Thoracic aorta (tissue), 2 donors: ENCODE data around the gene PDZRN3. TPM values are rescaled to one million over a fixed set of nuclear protein-coding genes. Genes with fewer than 3 reads are reported as not detected.

Source experiments
- ATAC-seq: fragments of 150-250 bp; one replicate; pipeline ENCODE4 v1.8.0; 2017; ENCODE audit warnings: low read depth; ENCODE audit not compliant: insufficient number of reproducible peaks, low FRiP score
- DNase-seq: peaks from one replicate; pipeline ENCODE4 v3.0.0-alpha.2; 2020; ENCODE audit warnings: low spot score
- H3K27ac ChIP-seq, 2 donors: fragments of 200-600 bp; sonication (generic); 1 replicate in 1 of 2; 2 replicates in 1 of 2; pipeline ENCODE4 v1.5.1; 2016; ENCODE audit warnings: mild to moderate bottlenecking in 2 of 2, moderate library complexity in 2 of 2
- H3K27me3 ChIP-seq: fragments of 200-600 bp; sonication (generic); replicated peaks from 2 replicates; pipeline ENCODE4 v1.6.0; 2016; ENCODE audit warnings: mild to moderate bottlenecking; ENCODE audit not compliant: insufficient read depth
- H3K36me3 ChIP-seq: fragments of 200-600 bp; sonication (generic); one replicate; pipeline ENCODE4 v1.5.1; 2016
- H3K4me1 ChIP-seq, 2 donors: fragments of 200-600 bp; sonication (generic); 1 replicate in 1 of 2; 2 replicates in 1 of 2; pipeline versions ENCODE4 v1.5.1 to v1.6.0; 2016; ENCODE audit warnings: low read depth in 2 of 2, mild to moderate bottlenecking in 1 of 2; ENCODE audit not compliant: control insufficient read depth in 1 of 2
- H3K4me3 ChIP-seq: fragments of 200-600 bp; sonication (generic); 2 replicates; pipeline ENCODE4 v1.5.1; 2016; ENCODE audit warnings: mild to moderate bottlenecking
- H3K9me3 ChIP-seq: fragments of 200-600 bp; sonication (generic); 2 replicates; pipeline ENCODE4 v1.5.1; 2016
- total RNA-seq, 2 donors: library from RNA; depleted of rRNA; stranded (reverse); fragments of >200 nt; gene quantifications; one replicate each; pipeline versions ENCODE4 v1.1.0 to v1.2.3, GENCODE V29; 2016
- TF ChIP-seq, protein P1 (sequence below): fragments of 200-600 bp; sonication (generic); IDR thresholded peaks from one replicate; pipeline ENCODE4 v1.5.1; 2019; ENCODE audit warnings: antibody characterized with exemption

PDZRN3 gene
- total RNA-seq, 2 donors from 2014 or later: 140 to 166 TPM

DNA sequence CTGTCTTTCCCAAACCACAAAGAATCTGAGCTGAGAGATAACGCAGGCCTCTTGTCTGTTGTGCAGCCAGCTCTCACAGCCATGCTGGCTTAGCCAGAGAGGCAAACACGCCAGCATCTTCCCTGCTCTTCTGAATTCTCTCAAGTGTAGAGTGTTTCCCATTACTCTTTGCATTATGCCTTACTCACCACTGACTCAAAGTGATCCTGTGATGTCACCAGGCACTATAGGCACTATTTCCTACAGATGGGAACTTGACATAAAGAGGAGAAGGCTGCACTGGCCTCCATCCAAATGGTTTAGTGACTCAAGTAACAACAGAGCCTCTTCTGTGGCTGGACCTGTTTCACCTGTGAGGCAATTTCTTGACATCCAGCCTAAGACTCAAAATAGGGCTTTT is 44.4 kb downstream of the PDZRN3 start:
- DNase-seq (no peak), ATAC-seq (no peak)
- TF ChIP-seq, protein P1, sequence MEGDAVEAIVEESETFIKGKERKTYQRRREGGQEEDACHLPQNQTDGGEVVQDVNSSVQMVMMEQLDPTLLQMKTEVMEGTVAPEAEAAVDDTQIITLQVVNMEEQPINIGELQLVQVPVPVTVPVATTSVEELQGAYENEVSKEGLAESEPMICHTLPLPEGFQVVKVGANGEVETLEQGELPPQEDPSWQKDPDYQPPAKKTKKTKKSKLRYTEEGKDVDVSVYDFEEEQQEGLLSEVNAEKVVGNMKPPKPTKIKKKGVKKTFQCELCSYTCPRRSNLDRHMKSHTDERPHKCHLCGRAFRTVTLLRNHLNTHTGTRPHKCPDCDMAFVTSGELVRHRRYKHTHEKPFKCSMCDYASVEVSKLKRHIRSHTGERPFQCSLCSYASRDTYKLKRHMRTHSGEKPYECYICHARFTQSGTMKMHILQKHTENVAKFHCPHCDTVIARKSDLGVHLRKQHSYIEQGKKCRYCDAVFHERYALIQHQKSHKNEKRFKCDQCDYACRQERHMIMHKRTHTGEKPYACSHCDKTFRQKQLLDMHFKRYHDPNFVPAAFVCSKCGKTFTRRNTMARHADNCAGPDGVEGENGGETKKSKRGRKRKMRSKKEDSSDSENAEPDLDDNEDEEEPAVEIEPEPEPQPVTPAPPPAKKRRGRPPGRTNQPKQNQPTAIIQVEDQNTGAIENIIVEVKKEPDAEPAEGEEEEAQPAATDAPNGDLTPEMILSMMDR: no peak
- Histone ChIP-seq H3K36me3 (no peaks in the 10 kb centered on the region), H3K27me3 (no peaks in the 10 kb centered on the region), H3K4me3 (no peak overlapping the region), H3K27ac (no peak overlapping the region), H3K4me1 (peaks cover 8 to 46% of the 10 kb centered on the region in 2 donors), H3K9me3 (no peaks in the 10 kb centered on the region)

DNA sequence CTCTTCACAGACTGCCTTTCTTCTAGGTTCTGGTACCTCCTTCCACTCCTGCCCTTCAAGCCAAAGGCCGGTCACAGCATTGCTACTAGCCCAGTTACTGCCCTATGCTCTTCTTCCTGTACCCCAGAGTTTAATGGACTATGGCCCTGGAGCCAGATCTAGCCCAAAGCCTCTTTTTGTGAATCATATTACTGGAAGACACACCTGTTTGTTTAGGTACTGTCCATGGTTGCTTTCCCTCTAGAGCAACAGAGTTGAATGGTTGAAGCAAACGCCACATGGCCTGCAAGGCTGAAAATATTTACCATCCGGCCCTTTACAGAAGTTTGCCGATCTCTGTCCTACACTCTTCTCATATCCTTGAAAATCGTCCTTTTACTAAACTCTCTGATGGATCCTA is 47.0 kb downstream of the PDZRN3 start:
- Histone ChIP-seq H3K4me1 (peaks cover 3 to 32% of the 10 kb centered on the region in 2 donors), H3K27ac (no peak overlapping the region)
- no peak for ATAC-seq

DNA sequence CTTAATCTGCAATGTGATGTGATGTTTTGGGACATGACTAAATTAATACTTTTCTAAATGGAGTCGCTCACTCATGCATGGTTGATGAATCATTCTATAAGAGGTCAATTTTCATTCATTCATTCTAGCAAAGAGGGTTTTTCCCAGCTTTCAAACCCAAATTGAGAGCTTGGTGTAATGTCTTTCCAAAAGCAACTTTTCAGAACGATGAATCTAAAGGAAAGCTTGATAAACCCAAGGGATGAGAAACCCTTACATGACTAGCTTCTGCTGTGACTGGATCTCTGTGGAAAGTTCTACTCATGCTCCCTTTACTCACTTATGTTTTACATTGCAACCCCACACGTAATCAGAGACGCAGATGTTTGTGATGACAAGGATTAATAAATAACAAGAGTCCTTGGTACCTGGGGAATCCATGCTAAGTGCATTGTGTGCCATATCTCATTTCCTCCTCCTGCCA is 47.7 kb downstream of the PDZRN3 start:
- Histone ChIP-seq H3K27me3 (no peaks in the 10 kb centered on the region), H3K4me1 (peaks cover 7 to 37% of the 10 kb centered on the region in 2 donors), H3K4me3 (no peak overlapping the region), H3K36me3 (no peaks in the 10 kb centered on the region), H3K9me3 (no peaks in the 10 kb centered on the region), H3K27ac (no peak overlapping the region)
- ATAC-seq: no peak
- no peak for DNase-seq
- TF ChIP-seq, protein P1: no peak

More for the DNA sequence above, 47.0 kb downstream of the PDZRN3 start:
- DNase-seq: no peak
- Histone ChIP-seq H3K27me3 (no peaks in the 10 kb centered on the region), H3K9me3 (no peaks in the 10 kb centered on the region), H3K36me3 (no peaks in the 10 kb centered on the region), H3K4me3 (no peak overlapping the region)
- TF ChIP-seq, protein P1: no peak

DNA sequence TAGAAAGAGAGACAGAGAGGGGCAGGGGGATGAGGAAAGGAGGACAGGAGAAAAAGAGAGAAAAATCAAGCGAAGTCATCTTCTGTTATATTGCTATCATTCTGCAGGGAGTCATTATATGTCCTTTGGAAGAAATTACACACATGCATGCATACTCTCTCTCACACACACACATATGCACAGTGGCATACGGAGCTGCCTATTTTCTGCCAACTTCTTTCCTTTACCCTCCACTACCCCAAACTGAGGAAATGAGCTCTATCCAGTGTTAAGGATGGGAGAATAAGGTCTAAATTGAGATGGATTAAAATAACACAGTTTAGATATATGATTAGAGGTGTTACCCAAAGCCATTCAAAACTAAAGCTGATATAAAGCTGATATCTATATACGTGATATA is 48.8 kb downstream of the PDZRN3 start:
- peaks cover 7 to 40% of the 10 kb centered on the region in 2 donors for H3K4me1 ChIP-seq
- TF ChIP-seq, protein P1: no peak
- no peak for DNase-seq

DNA sequence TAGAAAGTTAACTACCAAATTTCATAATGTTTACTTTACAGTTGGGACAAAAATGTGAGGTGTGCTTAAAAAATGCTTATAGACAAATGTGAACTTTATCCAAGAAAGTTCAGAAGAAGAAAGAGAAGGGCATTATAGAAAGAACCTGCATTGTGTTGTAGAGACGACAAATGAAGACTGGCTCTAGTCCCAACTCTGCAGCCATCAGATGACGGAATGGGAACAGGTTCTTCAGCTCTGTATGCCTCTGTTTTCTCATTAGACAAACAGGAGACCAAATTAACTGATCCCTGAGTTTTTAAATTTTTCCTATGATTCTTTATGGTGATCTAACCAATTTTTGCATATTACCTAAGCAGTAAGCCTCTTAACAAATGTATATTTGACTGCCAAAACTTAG is 49.2 kb downstream of the PDZRN3 start:
- Histone ChIP-seq H3K27me3 (no peaks in the 10 kb centered on the region), H3K27ac (no peak overlapping the region), H3K36me3 (no peaks in the 10 kb centered on the region), H3K4me3 (no peak overlapping the region), H3K4me1 (peaks cover 7 to 40% of the 10 kb centered on the region in 2 donors), H3K9me3 (no peaks in the 10 kb centered on the region)
- ATAC-seq (no peak), DNase-seq (no peak)
- TF ChIP-seq, protein P1: no peak

More for the DNA sequence above, 48.8 kb downstream of the PDZRN3 start:
- ATAC-seq: no peak
- Histone ChIP-seq H3K36me3 (no peaks in the 10 kb centered on the region), H3K27ac (no peak overlapping the region), H3K27me3 (no peaks in the 10 kb centered on the region), H3K4me3 (no peak overlapping the region), H3K9me3 (no peaks in the 10 kb centered on the region)
